KMS-11 (cell line): Measurements from ENCODE around the gene THTPA.
"Not testable (repeated sequence)": the region's sequence is repeated elsewhere in the genome, so short reads cannot be mapped to it uniquely, and the experiment has no call there.

Experiments used
- H2AFZ ChIP-seq: fragments of 200-600 bp; sonication (generic); 2 replicates; pipeline ENCODE4 v1.6.1; 2016; ENCODE audit warnings: antibody characterized with exemption, mixed run types, low read depth
- H3K27ac ChIP-seq: fragments of 200-600 bp; sonication (generic); 2 replicates; pipeline ENCODE4 v1.6.1; 2016; ENCODE audit warnings: mild to moderate bottlenecking, mixed run types
- H3K27me3 ChIP-seq: fragments of 200-600 bp; sonication (generic); 2 replicates; pipeline ENCODE4 v1.6.1; 2017; ENCODE audit warnings: mild to moderate bottlenecking, low read depth, mixed run types, moderate library complexity; ENCODE audit not compliant: insufficient read depth
- H3K36me3 ChIP-seq: fragments of 200-600 bp; sonication (generic); 2 replicates; pipeline ENCODE4 v1.6.1; 2017; ENCODE audit warnings: mild to moderate bottlenecking, mixed run types; ENCODE audit not compliant: insufficient read depth
- H3K4me1 ChIP-seq: fragments of 200-600 bp; sonication (generic); 2 replicates; pipeline ENCODE4 v1.6.1; 2016; ENCODE audit warnings: mild to moderate bottlenecking, low read depth, mixed run types; ENCODE audit not compliant: poor library complexity, severe bottlenecking
- H3K4me2 ChIP-seq: fragments of 200-600 bp; sonication (generic); 2 replicates; pipeline ENCODE4 v1.7.0; 2016; ENCODE audit warnings: mild to moderate bottlenecking, mixed run types
- H3K4me3 ChIP-seq: fragments of 200-600 bp; sonication (generic); IDR thresholded peaks from 2 replicates; pipeline ENCODE4 v1.6.1; 2017; ENCODE audit warnings: low read depth, low read length, mixed read lengths; ENCODE audit not compliant: insufficient read depth
- H3K79me2 ChIP-seq: fragments of 200-600 bp; sonication (generic); 2 replicates; pipeline ENCODE4 v1.6.1; 2016; ENCODE audit warnings: low read depth, mixed run types; ENCODE audit not compliant: insufficient read depth
- H3K9ac ChIP-seq: fragments of 200-600 bp; sonication (generic); 2 replicates; pipeline ENCODE4 v1.6.1; 2016; ENCODE audit warnings: mild to moderate bottlenecking, mixed run types
- H4K20me1 ChIP-seq: fragments of 200-600 bp; sonication (generic); 2 replicates; pipeline ENCODE4 v1.6.1; 2016; ENCODE audit warnings: mild to moderate bottlenecking, mixed run types; ENCODE audit not compliant: insufficient read depth
- TF ChIP-seq, protein P1 (sequence below): fragments of 200-600 bp; sonication (generic); conservative IDR thresholded peaks from 2 replicates; pipeline ENCODE4 v1.6.1; 2017; ENCODE audit warnings: low read depth, mild to moderate bottlenecking, antibody characterized with exemption, low read length, moderate library complexity, mixed read lengths

Gene THTPA

DNA sequence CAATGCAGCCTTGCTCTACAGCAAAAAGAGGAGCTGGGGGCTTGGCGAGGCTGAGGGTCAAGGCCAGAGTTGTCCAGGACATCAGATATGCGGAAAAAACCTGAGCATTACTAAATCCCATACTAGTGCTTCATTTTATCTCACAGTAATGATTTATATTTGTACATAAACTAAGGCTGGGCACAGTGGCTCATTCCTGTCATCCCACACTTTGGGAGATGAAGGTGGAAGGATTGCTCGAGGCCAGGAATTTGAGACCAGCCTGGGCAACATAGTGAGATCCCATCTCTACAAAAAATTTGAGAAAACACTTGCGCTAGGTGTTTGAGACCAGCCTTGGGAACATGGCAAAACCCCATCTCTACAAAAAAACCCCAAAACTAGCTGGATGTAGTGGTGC is 34.1 kb downstream of the THTPA start:
- Histone ChIP-seq H3K27me3 (no peaks in the 10 kb centered on the region), H3K9ac (no peak overlapping the region), H3K36me3 (no peaks in the 10 kb centered on the region), H2AFZ (no peak overlapping the region), H3K79me2 (no peaks in the 10 kb centered on the region), H3K4me3 (no peak overlapping the region), H3K4me1 (peaks cover 5% of the 10 kb centered on the region), H4K20me1 (no peaks in the 10 kb centered on the region), H3K4me2 (no peak overlapping the region), H3K27ac (no peak overlapping the region)
- TF ChIP-seq, protein P1, sequence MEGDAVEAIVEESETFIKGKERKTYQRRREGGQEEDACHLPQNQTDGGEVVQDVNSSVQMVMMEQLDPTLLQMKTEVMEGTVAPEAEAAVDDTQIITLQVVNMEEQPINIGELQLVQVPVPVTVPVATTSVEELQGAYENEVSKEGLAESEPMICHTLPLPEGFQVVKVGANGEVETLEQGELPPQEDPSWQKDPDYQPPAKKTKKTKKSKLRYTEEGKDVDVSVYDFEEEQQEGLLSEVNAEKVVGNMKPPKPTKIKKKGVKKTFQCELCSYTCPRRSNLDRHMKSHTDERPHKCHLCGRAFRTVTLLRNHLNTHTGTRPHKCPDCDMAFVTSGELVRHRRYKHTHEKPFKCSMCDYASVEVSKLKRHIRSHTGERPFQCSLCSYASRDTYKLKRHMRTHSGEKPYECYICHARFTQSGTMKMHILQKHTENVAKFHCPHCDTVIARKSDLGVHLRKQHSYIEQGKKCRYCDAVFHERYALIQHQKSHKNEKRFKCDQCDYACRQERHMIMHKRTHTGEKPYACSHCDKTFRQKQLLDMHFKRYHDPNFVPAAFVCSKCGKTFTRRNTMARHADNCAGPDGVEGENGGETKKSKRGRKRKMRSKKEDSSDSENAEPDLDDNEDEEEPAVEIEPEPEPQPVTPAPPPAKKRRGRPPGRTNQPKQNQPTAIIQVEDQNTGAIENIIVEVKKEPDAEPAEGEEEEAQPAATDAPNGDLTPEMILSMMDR = no peak

DNA sequence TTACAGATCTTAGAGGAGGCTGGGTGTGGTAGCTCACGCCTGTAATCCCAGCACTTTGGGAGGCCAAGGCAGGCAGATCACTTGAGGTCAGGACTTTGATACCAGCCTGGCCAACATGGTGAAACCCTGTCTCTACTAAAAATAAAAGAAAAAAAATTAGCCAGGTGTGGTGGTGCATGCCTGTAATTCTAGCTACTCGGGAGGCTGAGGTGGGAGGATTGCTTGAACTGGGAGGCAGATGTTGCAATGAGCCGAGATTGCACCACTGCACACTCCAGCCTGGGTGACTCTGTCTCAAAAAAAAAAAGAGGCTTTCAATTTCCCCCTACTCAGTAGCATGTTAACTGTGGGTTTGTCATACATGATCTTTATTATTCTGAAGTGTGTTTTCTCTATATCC is 38.1 kb downstream of the THTPA start:
- not testable (repeated sequence) for H3K27ac ChIP-seq, H3K4me1 ChIP-seq, H2AFZ ChIP-seq, H3K9ac ChIP-seq, H4K20me1 ChIP-seq, H3K4me2 ChIP-seq, H3K4me3 ChIP-seq, H3K36me3 ChIP-seq, H3K79me2 ChIP-seq, H3K27me3 ChIP-seq

DNA sequence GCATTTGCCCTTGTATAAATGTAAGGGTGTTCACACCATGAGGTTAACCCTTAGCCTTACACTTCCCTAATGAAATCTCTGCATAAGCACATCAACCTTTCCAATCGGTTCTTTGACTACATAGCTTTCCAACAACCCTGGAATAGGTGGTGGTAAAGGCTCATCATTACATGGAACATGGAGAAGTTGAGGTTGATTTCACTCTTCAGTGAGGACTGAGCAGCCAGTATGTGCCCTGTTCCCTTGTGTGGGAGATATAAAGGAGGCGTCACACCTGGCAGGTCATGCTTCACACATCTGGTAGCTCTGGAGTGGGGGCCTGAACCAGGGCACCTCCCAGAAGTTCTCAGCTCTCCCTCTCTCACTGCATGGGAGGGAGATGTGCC is 44.2 kb downstream of the THTPA start:
- Histone ChIP-seq H3K79me2 (no peaks in the 10 kb centered on the region), H3K4me3 (no peak overlapping the region), H4K20me1 (no peaks in the 10 kb centered on the region), H3K4me2 (no peak overlapping the region), H3K4me1 (no peaks in the 10 kb centered on the region), H2AFZ (no peak overlapping the region), H3K27ac (no peak overlapping the region), H3K36me3 (no peaks in the 10 kb centered on the region), H3K9ac (no peak overlapping the region), H3K27me3 (no peaks in the 10 kb centered on the region)
- TF ChIP-seq, protein P1 = no peak

DNA sequence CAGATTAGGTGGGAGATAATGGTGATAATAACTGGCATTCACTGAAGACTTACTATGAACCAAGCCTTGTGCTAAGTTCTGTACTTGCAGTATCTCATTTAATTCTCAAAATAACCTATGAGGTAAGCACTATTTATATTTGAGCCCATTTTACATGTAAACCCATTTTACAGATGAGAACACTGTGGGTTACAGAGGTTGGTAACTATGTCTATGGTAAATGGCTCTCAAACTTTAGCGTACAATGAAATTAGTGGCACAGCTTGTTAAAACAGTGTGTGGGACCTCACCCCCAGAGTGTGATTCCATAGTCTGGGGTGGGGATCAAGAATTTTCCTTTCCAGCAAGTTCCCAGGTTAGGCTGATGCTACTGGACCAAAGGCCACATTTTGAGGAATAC is 44.7 kb downstream of the THTPA start:
- Histone ChIP-seq H3K79me2 (no peaks in the 10 kb centered on the region), H4K20me1 (no peaks in the 10 kb centered on the region), H3K27me3 (no peaks in the 10 kb centered on the region), H3K36me3 (no peaks in the 10 kb centered on the region), H3K4me3 (no peak overlapping the region), H2AFZ (no peak overlapping the region), H3K4me2 (no peak overlapping the region), H3K9ac (no peak overlapping the region), H3K4me1 (no peaks in the 10 kb centered on the region), H3K27ac (no peak overlapping the region)
- TF ChIP-seq, protein P1 = no peak

DNA sequence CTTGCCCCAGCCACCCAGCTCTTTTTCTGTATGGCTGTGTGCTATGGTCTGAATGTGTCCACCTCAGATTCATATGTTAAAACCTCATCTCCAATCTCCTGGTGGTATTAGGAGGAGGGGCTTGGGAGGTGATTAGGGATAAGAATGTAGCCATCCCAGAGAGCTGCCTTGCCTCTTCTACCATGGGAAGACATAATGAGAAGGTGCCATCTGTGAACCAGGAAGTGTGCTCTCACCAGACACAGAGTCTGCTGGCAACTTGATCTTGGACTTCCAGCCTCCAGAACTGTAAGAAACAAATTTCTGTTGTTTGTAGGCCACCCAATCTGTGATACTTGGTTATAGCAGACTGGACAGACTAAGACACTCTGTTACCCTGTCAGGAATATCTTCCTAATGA is 45.4 kb downstream of the THTPA start:
- Histone ChIP-seq H3K27me3 (no peaks in the 10 kb centered on the region), H3K4me2 (no peak overlapping the region), H3K4me3 (no peak overlapping the region), H3K79me2 (no peaks in the 10 kb centered on the region), H3K4me1 (no peaks in the 10 kb centered on the region), H2AFZ (no peak overlapping the region), H3K9ac (no peak overlapping the region), H3K27ac (no peak overlapping the region), H4K20me1 (no peaks in the 10 kb centered on the region), H3K36me3 (no peaks in the 10 kb centered on the region)
- TF ChIP-seq, protein P1 = no peak
